A673 (cell line): ENCODE measurements around the gene KIF26B. TPM values are rescaled to one million over a fixed set of nuclear protein-coding genes. Genes with fewer than 3 reads are reported as not detected.

Experiments
- BruUV-seq: library from RNA; stranded (reverse); fragments of 400-500 nt; replicated peaks from 2 replicates; lab custom pipeline; 2021; lab: Mats Ljungman, UMichigan
- CTCF ChIA-PET: fragments of 300-600 bp; sonication (Branson Sonifier 250); formaldehyde crosslinking; loops from one replicate; lab custom pipeline; 2022; ENCODE audit warnings: antibody characterized with exemption; lab: Charles Lee
- POLR2A ChIA-PET: fragments of 300-600 bp; sonication (Branson Sonifier 250); formaldehyde crosslinking; loops from one replicate; lab custom pipeline; 2022; ENCODE audit warnings: antibody characterized with exemption; ENCODE audit not compliant: low non-redundant PET; lab: Charles Lee
- DNase-seq: peaks from one replicate; pipeline ENCODE4 v3.0.0-alpha.2; 2015; ENCODE audit warnings: low spot score
- H3K27ac ChIP-seq: fragments of 200-600 bp; sonication (generic); 2 replicates; pipeline ENCODE4 v1.5.1; 2016; ENCODE audit warnings: mixed run types, low read depth, mild to moderate bottlenecking, mixed read lengths, antibody characterized with exemption, low read length; ENCODE audit not compliant: poor library complexity, severe bottlenecking
- H3K27me3 ChIP-seq: fragments of 200-600 bp; sonication (generic); replicated peaks from 2 replicates; pipeline ENCODE4 v1.6.1; 2017; ENCODE audit warnings: mixed run types, low read depth, mild to moderate bottlenecking, mixed read lengths, antibody characterized with exemption, low read length; ENCODE audit not compliant: insufficient read depth, poor library complexity
- H3K36me3 ChIP-seq: fragments of 200-600 bp; sonication (generic); 2 replicates; pipeline ENCODE4 v1.6.1; 2016; ENCODE audit warnings: mixed run types, mild to moderate bottlenecking, mixed read lengths, antibody characterized with exemption, low read length; ENCODE audit not compliant: insufficient read depth, poor library complexity, severe bottlenecking
- H3K4me1 ChIP-seq: fragments of 200-600 bp; sonication (generic); 2 replicates; pipeline ENCODE4 v1.6.1; 2017; ENCODE audit warnings: mixed run types, mild to moderate bottlenecking, mixed read lengths, antibody characterized with exemption, low read length; ENCODE audit not compliant: insufficient read depth, poor library complexity, severe bottlenecking
- H3K4me3 ChIP-seq: fragments of 200-600 bp; sonication (generic); 2 replicates; pipeline ENCODE4 v1.5.1; 2016; ENCODE audit warnings: low read depth, mixed run types, mild to moderate bottlenecking, mixed read lengths, low read length; ENCODE audit not compliant: poor library complexity, severe bottlenecking
- H3K9me3 ChIP-seq: fragments of 200-600 bp; sonication (generic); 2 replicates; pipeline ENCODE4 v1.6.1; 2016; ENCODE audit warnings: mixed run types, low read depth, mild to moderate bottlenecking, mixed read lengths, antibody characterized with exemption, low read length; ENCODE audit not compliant: poor library complexity, severe bottlenecking
- CTCF ChIP-seq: fragments of 300-800, 200-600 bp; sonication (generic); conservative IDR thresholded peaks from 2 replicates; pipeline ENCODE4 v1.5.1; 2017; ENCODE audit warnings: low read depth, mild to moderate bottlenecking, antibody characterized with exemption, low read length, moderate library complexity, mixed read lengths
- EZH2 ChIP-seq: fragments of 200-600 bp; sonication (generic); IDR thresholded peaks from 2 replicates; pipeline ENCODE4 v1.6.1; 2017; ENCODE audit warnings: borderline replicate concordance, low read depth, mild to moderate bottlenecking, mixed read lengths, antibody characterized with exemption, low read length; ENCODE audit not compliant: poor library complexity, severe bottlenecking
- intact Hi-C: fragments of 100-400 bp; cut with micrococcal nuclease; formaldehyde crosslinking; loops from one replicate; pipeline ENCODE4 v1.10.0; 2022; ENCODE audit not compliant: unreplicated experiment
- total RNA-seq: library from RNA; stranded (reverse); gene quantifications from 2 replicates; pipeline ENCODE4 v1.2.3, GENCODE V29; 2021

KIF26B gene
- total RNA-seq, 1 experiment from 2014 or later, result not detected

- TF ChIP-seq EZH2 (no peak), CTCF (no peak)
- BruUV-seq, result no TSS peak
- no peak for DNase-seq
- Histone ChIP-seq H3K36me3 (no peaks in the 10 kb centered on the region), H3K9me3 (no peaks in the 10 kb centered on the region), H3K4me3 (no peak overlapping the region), H3K4me1 (no peaks in the 10 kb centered on the region), H3K27me3 (peaks cover 31% of the 10 kb centered on the region), H3K27ac (no peak overlapping the region)
- CTCF ChIA-PET, result no interaction called here
- intact Hi-C loops, result no loop called here
- POLR2A ChIA-PET, result no interaction called here
These were observed 427.2 kb downstream of the KIF26B start for GRCh38 chr1:245582026-245582425.

- no peaks in the 10 kb centered on the region for H3K9me3 ChIP-seq
- no peak overlapping the region for H3K27ac ChIP-seq
- no peaks in the 10 kb centered on the region for H3K4me1 ChIP-seq
- POLR2A ChIA-PET, result no interaction called here
- no peak for DNase-seq
- intact Hi-C loops, result no loop called here
- peaks cover 34% of the 10 kb centered on the region for H3K27me3 ChIP-seq
- TF ChIP-seq CTCF, result no peak
- TF ChIP-seq EZH2, result no peak
- no peaks in the 10 kb centered on the region for H3K36me3 ChIP-seq
- no TSS peak for BruUV-seq
- CTCF ChIA-PET, result no interaction called here
- no peak overlapping the region for H3K4me3 ChIP-seq
These were observed 428.3 kb downstream of the KIF26B start for GRCh38 chr1:245583081-245583480.

- CTCF ChIA-PET, result no interaction called here
These were observed 429.0 kb downstream of the KIF26B start for GRCh38 chr1:245583575-245584330.

More at GRCh38 chr1:245583575-245584330, 429.0 kb downstream of the KIF26B start:
- Histone ChIP-seq H3K27ac (no peak overlapping the region), H3K36me3 (no peaks in the 10 kb centered on the region), H3K4me1 (no peaks in the 10 kb centered on the region), H3K9me3 (no peaks in the 10 kb centered on the region), H3K4me3 (no peak overlapping the region), H3K27me3 (peaks cover 31% of the 10 kb centered on the region)
- intact Hi-C loops, result no loop called here
- POLR2A ChIA-PET, result no interaction called here
- TF ChIP-seq EZH2 (no peak), CTCF (no peak)
- no TSS peak for BruUV-seq
- DNase-seq, result no peak
